Fibroblast of lung (primary cell): ENCODE measurements around the gene EEF1G. TPM values are rescaled to one million over a fixed set of nuclear protein-coding genes. Genes with fewer than 3 reads are reported as not detected.

Source experiments
- DNase-seq, 2 donors: peaks; one replicate each; pipeline versions ENCODE4 v3.0.0 to v3.0.0-alpha.2; 2010; ENCODE audit warnings: low read depth in 2 of 2
- H2AFZ ChIP-seq: 2 replicates; pipeline ENCODE4 v1.5.1; 2012; ENCODE audit warnings: low read length, control low read depth, inconsistent platforms
- H3K27ac ChIP-seq: 2 replicates; pipeline ENCODE4 v1.5.1; 2011; ENCODE audit warnings: low read length, control low read depth; ENCODE audit not compliant: insufficient read depth
- H3K27me3 ChIP-seq: 2 replicates; pipeline ENCODE4 v1.5.1; 2011; ENCODE audit warnings: mild to moderate bottlenecking, low read length; ENCODE audit not compliant: control insufficient read depth, insufficient read depth
- H3K36me3 ChIP-seq: 2 replicates; pipeline ENCODE4 v1.5.1; 2011; ENCODE audit warnings: low read length; ENCODE audit not compliant: control insufficient read depth, insufficient read depth
- H3K4me1 ChIP-seq: 2 replicates; pipeline ENCODE4 v1.5.1; 2011; ENCODE audit warnings: low read length; ENCODE audit not compliant: control insufficient read depth, insufficient read depth; ENCODE audit errors: extremely low read depth
- H3K4me2 ChIP-seq: 2 replicates; pipeline ENCODE4 v1.5.1; 2011; ENCODE audit warnings: low read length, control low read depth; ENCODE audit not compliant: insufficient read depth; ENCODE audit errors: extremely low read depth
- H3K4me3 ChIP-seq, 4 experiments: fragments of 200-600 bp in 1 of 4; sonication (generic) in 1 of 4; replicated peaks in 1 of 4; 2 replicates each; pipeline ENCODE4 v1.5.1; 2011 to 2016; ENCODE audit warnings: low read length in 4 of 4, low read depth in 3 of 4, mild to moderate bottlenecking in 3 of 4, control low read depth in 2 of 4, inconsistent platforms in 1 of 4, mixed read lengths in 1 of 4; ENCODE audit not compliant: insufficient read depth in 1 of 4; ENCODE audit errors: control extremely low read depth in 1 of 4
- H3K79me2 ChIP-seq: 2 replicates; pipeline ENCODE4 v1.5.1; 2012; ENCODE audit warnings: mild to moderate bottlenecking, low read length, inconsistent platforms; ENCODE audit not compliant: control insufficient read depth, insufficient read depth
- H3K9ac ChIP-seq: 2 replicates; pipeline ENCODE4 v1.5.1; 2011; ENCODE audit warnings: mild to moderate bottlenecking, low read length, control low read depth; ENCODE audit not compliant: insufficient read depth
- H3K9me3 ChIP-seq: 2 replicates; pipeline ENCODE4 v1.5.1; 2012; ENCODE audit warnings: low read depth, low read length; ENCODE audit not compliant: control insufficient read depth, insufficient read depth
- H4K20me1 ChIP-seq: 2 replicates; pipeline ENCODE4 v1.5.1; 2011; ENCODE audit warnings: low read length; ENCODE audit not compliant: control insufficient read depth, insufficient read depth; ENCODE audit errors: extremely low read depth
- CTCF ChIP-seq, 2 donors: IDR thresholded peaks in 1 of 2; conservative IDR thresholded peaks in 1 of 2; 1 replicate in 1 of 2; 2 replicates in 1 of 2; pipeline ENCODE4 v1.5.1; 2011 to 2012; ENCODE audit warnings: low read length in 2 of 2, control low read depth in 1 of 2, inconsistent platforms in 1 of 2, low read depth in 1 of 2, mild to moderate bottlenecking in 1 of 2
- EZH2 ChIP-seq: IDR thresholded peaks from 2 replicates; pipeline ENCODE4 v1.5.1; 2012; ENCODE audit warnings: low read length, control low read depth, mild to moderate bottlenecking; ENCODE audit errors: missing control alignments
- polyA plus RNA-seq, 2 donors: library from polyadenylated mRNA; depleted of rRNA in 1 of 2; stranded (reverse) in 1 of 2; unstranded in 1 of 2; fragments of >200 nt; gene quantifications; 2 replicates each; pipeline ENCODE4 v1.2.1, GENCODE V29; 2011 to 2012; ENCODE audit warnings: missing spikeins in 1 of 2
- total RNA-seq: library from RNA; depleted of rRNA; stranded (reverse); fragments of >200 nt; gene quantifications from 2 replicates; pipeline ENCODE4 v1.2.1, GENCODE V29; 2014

Gene EEF1G
- total and polyA plus RNA-seq, 2 donors (not counting 1 experiment from before 2014, with no cell fraction given), result 1,308 to 1,405 TPM

GRCh38 chr11:62578541-62578940 is 4.8 kb upstream of the EEF1G start:
- Histone ChIP-seq H4K20me1 (no peaks in the 10 kb centered on the region), H2AFZ (no peak overlapping the region), H3K79me2 (peaks cover 16% of the 10 kb centered on the region), H3K27ac (no peak overlapping the region), H3K4me1 (peaks cover 6% of the 10 kb centered on the region), H3K9ac (no peak overlapping the region), H3K4me3 (no peak overlapping the region), H3K9me3 (no peaks in the 10 kb centered on the region), H3K4me2 (no peak overlapping the region), H3K27me3 (no peaks in the 10 kb centered on the region), H3K36me3 (peaks cover 3% of the 10 kb centered on the region)
- TF ChIP-seq EZH2, result no peak
- no peak for TF ChIP-seq CTCF (conservative IDR thresholded peaks at IDR 0.05 in 1 of 2, IDR thresholded peaks at IDR 0.05 in 1 of 2; ENCODE audit: low read depth in 1 of 2, low read length in 2 of 2)
- no peak for DNase-seq

- Histone ChIP-seq H4K20me1 (no peaks in the 10 kb centered on the region), H3K36me3 (peaks cover 3% of the 10 kb centered on the region), H3K4me1 (peaks cover 6% of the 10 kb centered on the region), H3K27ac (no peak overlapping the region), H3K27me3 (no peaks in the 10 kb centered on the region), H2AFZ (no peak overlapping the region), H3K9me3 (no peaks in the 10 kb centered on the region), H3K4me2 (no peak overlapping the region), H3K4me3 (no peak overlapping the region), H3K9ac (no peak overlapping the region), H3K79me2 (peaks cover 29% of the 10 kb centered on the region)
- TF ChIP-seq EZH2, result no peak
- TF ChIP-seq CTCF (conservative IDR thresholded peaks at IDR 0.05 in 1 of 2, IDR thresholded peaks at IDR 0.05 in 1 of 2; ENCODE audit: low read depth in 1 of 2, low read length in 2 of 2), result no peak
- DNase-seq, result no peak
These were observed 3.5 kb upstream of the EEF1G start for GRCh38 chr11:62577046-62577714.

GRCh38 chr11:62575837-62576236 is 2.1 kb upstream of the EEF1G start:
- peaks cover 43% of the 10 kb centered on the region for H3K79me2 ChIP-seq

More at GRCh38 chr11:62575837-62576236, 2.1 kb upstream of the EEF1G start:
- Histone ChIP-seq H3K27me3 (no peaks in the 10 kb centered on the region), H3K36me3 (peaks cover 6% of the 10 kb centered on the region), H3K4me2 (peak overlapping the region; percentile 97), H4K20me1 (no peaks in the 10 kb centered on the region), H3K4me1 (peaks cover 13% of the 10 kb centered on the region), H3K4me3 (peak overlapping the region in 1 of 4 experiments; percentile 80), H3K9ac (no peak overlapping the region), H2AFZ (no peak overlapping the region), H3K27ac (no peak overlapping the region), H3K9me3 (no peaks in the 10 kb centered on the region)
- DNase-seq, result no peak
- TF ChIP-seq EZH2 (no peak), CTCF (conservative IDR thresholded peaks at IDR 0.05 in 1 of 2, IDR thresholded peaks at IDR 0.05 in 1 of 2; ENCODE audit: low read depth in 1 of 2, low read length in 2 of 2) (no peak)
